Measurements from ENCODE around the gene HDGFL2. TPM values are rescaled to one million over a fixed set of nuclear protein-coding genes. Genes with fewer than 3 reads are reported as not detected.

HDGFL2 gene
- total RNA-seq, 1 donor from 2014 or later = 68.8 TPM

DNA sequence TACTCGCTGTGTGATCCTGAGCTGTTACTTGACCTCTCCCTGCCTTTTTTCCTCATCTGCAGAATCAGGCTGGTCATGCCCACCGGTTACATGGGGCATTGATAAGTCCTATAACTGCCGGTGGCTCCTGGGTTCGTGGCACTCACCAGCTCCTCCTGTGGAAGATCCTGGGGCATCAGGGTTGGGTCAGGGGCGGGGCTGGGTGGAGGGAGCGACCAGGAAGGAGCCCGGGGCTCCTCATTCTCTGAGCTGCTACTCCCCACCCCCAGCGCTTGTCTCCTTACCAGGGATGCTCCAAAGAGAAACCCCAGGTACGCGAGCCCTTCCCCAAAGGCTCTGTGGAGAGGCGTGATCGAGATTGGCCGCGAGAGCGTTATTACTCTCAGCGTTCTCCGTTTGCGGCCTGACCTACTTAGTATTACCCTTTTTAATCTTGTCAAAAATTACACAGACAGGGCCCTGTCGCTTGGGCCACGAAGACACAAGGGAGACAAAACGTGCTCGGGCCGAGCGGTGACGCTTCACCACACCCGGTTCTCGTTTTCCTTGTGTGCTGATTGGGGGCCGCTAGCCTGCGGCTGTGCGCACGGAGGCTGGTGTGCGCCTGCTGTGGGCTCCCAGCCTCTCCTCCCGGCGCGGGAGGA is 10.7 kb downstream of the HDGFL2 start:
- Mint-ChIP-seq H3K36me3 (ENCODE audit: unreplicated experiment) (peaks cover 18% of the 10 kb centered on the region), H3K27ac (ENCODE audit: unreplicated experiment) (no peak overlapping the region), H3K4me3 (ENCODE audit: unreplicated experiment) (no peak overlapping the region), H3K9me3 (ENCODE audit: unreplicated experiment) (no peaks in the 10 kb centered on the region), H3K4me1 (ENCODE audit: unreplicated experiment) (no peaks in the 10 kb centered on the region), H3K27me3 (ENCODE audit: unreplicated experiment) (no peaks in the 10 kb centered on the region)
- DNase-seq (ENCODE audit: extremely low spot score, unreplicated experiment) = no peak
- TF ChIP-seq, protein P1, sequence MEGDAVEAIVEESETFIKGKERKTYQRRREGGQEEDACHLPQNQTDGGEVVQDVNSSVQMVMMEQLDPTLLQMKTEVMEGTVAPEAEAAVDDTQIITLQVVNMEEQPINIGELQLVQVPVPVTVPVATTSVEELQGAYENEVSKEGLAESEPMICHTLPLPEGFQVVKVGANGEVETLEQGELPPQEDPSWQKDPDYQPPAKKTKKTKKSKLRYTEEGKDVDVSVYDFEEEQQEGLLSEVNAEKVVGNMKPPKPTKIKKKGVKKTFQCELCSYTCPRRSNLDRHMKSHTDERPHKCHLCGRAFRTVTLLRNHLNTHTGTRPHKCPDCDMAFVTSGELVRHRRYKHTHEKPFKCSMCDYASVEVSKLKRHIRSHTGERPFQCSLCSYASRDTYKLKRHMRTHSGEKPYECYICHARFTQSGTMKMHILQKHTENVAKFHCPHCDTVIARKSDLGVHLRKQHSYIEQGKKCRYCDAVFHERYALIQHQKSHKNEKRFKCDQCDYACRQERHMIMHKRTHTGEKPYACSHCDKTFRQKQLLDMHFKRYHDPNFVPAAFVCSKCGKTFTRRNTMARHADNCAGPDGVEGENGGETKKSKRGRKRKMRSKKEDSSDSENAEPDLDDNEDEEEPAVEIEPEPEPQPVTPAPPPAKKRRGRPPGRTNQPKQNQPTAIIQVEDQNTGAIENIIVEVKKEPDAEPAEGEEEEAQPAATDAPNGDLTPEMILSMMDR (IDR thresholded peaks at IDR 0.05) = no peak

DNA sequence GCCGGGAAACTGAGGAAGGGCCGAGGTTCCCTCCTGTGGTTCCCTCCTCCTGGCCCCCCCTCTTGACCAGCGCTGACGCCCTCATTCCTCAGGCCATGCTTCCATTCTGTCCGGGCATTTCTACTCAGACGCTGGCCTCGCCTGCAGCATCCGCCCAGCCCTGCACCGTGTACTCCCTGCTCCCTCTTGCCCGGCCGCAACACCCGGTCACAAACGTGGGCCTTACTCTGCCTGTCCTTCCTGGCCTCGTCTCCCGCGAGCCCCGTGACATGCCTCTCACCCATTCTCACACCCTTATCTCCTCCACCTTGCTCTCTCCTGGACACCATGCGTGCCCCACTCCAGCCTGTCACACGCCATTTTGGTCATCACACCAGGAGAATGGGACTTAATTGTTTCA is 11.3 kb downstream of the HDGFL2 start:
- no peak overlapping the region for H3K27ac Mint-ChIP-seq (ENCODE audit: unreplicated experiment)
- no peak for DNase-seq (ENCODE audit: extremely low spot score, unreplicated experiment)
- H3K36me3 Mint-ChIP-seq (ENCODE audit: unreplicated experiment) = peaks cover 18% of the 10 kb centered on the region
- H3K9me3 Mint-ChIP-seq (ENCODE audit: unreplicated experiment) = no peaks in the 10 kb centered on the region
- no peaks in the 10 kb centered on the region for H3K4me1 Mint-ChIP-seq (ENCODE audit: unreplicated experiment)
- H3K27me3 Mint-ChIP-seq (ENCODE audit: unreplicated experiment) = no peaks in the 10 kb centered on the region
- H3K4me3 Mint-ChIP-seq (ENCODE audit: unreplicated experiment) = no peak overlapping the region
- TF ChIP-seq, protein P1 (IDR thresholded peaks at IDR 0.05) = no peak

DNA sequence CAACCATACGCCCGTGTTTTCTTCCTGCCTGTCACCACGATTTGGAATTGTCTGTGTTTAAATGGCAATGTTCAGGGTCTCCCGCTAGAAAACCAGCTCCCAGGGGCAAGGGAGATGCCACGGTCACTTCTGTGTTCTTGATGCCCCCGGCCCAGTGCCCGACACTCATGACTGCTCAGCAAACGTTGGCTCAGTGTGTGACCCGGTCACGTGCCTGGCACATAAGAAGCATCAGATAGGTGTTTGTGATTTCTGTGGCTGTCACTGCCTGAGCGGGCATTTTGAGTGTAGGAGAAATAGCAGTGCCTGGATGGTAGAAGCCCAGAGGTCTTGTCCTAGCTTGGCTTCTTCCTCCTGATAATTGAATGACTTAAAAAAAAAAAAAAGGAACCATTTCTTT is 15.5 kb downstream of the HDGFL2 start:
- Mint-ChIP-seq H3K4me3 (ENCODE audit: unreplicated experiment) (no peak overlapping the region), H3K36me3 (ENCODE audit: unreplicated experiment) (peaks cover 26% of the 10 kb centered on the region), H3K9me3 (ENCODE audit: unreplicated experiment) (no peaks in the 10 kb centered on the region), H3K27ac (ENCODE audit: unreplicated experiment) (no peak overlapping the region), H3K27me3 (ENCODE audit: unreplicated experiment) (no peaks in the 10 kb centered on the region), H3K4me1 (ENCODE audit: unreplicated experiment) (no peaks in the 10 kb centered on the region)
- no peak for DNase-seq (ENCODE audit: extremely low spot score, unreplicated experiment)
- TF ChIP-seq, protein P1 (IDR thresholded peaks at IDR 0.05) = no peak

DNA sequence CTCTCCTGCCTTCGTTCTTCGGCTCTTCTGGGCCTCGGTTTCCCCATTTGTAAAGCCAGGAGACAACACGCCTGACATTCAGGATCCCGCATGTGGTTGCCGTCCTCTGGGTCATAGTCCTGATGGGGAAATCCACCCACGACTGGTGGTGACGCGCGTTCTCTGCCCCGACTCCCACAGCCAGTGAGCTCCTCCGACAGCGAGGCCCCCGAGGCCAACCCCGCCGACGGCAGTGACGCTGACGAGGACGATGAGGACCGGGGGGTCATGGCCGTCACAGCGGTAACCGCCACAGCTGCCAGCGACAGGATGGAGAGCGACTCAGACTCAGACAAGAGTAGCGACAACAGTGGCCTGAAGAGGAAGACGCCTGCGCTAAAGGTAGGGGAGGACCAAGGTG is 16.4 kb downstream of the HDGFL2 start:
- Mint-ChIP-seq H3K4me3 (ENCODE audit: unreplicated experiment) (no peak overlapping the region), H3K36me3 (ENCODE audit: unreplicated experiment) (peaks cover 24% of the 10 kb centered on the region), H3K27me3 (ENCODE audit: unreplicated experiment) (no peaks in the 10 kb centered on the region), H3K27ac (ENCODE audit: unreplicated experiment) (no peak overlapping the region), H3K4me1 (ENCODE audit: unreplicated experiment) (no peaks in the 10 kb centered on the region), H3K9me3 (ENCODE audit: unreplicated experiment) (no peaks in the 10 kb centered on the region)
- DNase-seq (ENCODE audit: extremely low spot score, unreplicated experiment) = no peak
- TF ChIP-seq, protein P1 (IDR thresholded peaks at IDR 0.05) = no peak

DNA sequence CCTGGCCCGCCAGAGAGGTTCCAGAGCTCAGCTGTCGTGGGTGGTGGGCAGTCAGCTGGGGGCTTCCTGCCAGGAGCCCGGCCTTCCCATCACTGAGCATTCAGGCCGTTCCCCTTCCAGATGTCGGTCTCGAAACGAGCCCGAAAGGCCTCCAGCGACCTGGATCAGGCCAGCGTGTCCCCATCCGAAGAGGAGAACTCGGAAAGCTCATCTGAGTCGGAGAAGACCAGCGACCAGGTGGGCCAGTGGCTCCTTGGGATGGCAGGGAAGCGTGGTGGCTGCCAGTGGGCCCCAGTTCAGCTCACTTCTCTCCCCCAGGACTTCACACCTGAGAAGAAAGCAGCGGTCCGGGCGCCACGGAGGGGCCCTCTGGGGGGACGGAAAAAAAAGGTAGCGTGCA is 19.3 kb downstream of the HDGFL2 start:
- DNase-seq (ENCODE audit: extremely low spot score, unreplicated experiment) = no peak
- TF ChIP-seq, protein P1 (IDR thresholded peaks at IDR 0.05) = no peak
- H3K36me3 Mint-ChIP-seq (ENCODE audit: unreplicated experiment) = peaks cover 18% of the 10 kb centered on the region
- no peak overlapping the region for H3K4me3 Mint-ChIP-seq (ENCODE audit: unreplicated experiment)
- no peaks in the 10 kb centered on the region for H3K9me3 Mint-ChIP-seq (ENCODE audit: unreplicated experiment)
- H3K27ac Mint-ChIP-seq (ENCODE audit: unreplicated experiment) = no peak overlapping the region
- no peaks in the 10 kb centered on the region for H3K4me1 Mint-ChIP-seq (ENCODE audit: unreplicated experiment)
- H3K27me3 Mint-ChIP-seq (ENCODE audit: unreplicated experiment) = no peaks in the 10 kb centered on the region

Data from osteocyte (in vitro differentiated cells).